Endothelial cell of umbilical vein (primary cell): ENCODE results near the gene UNKL.

Experiments used
- POLR2A ChIP-seq: IDR thresholded peaks from 2 replicates; pipeline ENCODE4 v1.6.1; 2012; ENCODE audit warnings: low read depth, mild to moderate bottlenecking, control low read depth, low read length
- POLR2AphosphoS5 ChIP-seq: IDR thresholded peaks from 2 replicates; pipeline ENCODE4 v1.6.1; 2012; ENCODE audit warnings: low read depth, mild to moderate bottlenecking, control low read depth, low read length, moderate library complexity; ENCODE audit not compliant: insufficient read depth
- TF ChIP-seq, protein P1 (sequence below), 2 donors: IDR thresholded peaks; 1 replicate in 1 of 2; 2 replicates in 1 of 2; pipeline ENCODE4 v1.5.1; 2011; ENCODE audit warnings: low read length in 2 of 2, mild to moderate bottlenecking in 2 of 2, moderate library complexity in 2 of 2, control low read depth in 1 of 2, inconsistent platforms in 1 of 2, low read depth in 1 of 2; ENCODE audit not compliant: insufficient read depth in 1 of 2; ENCODE audit errors: extremely low read depth in 1 of 2

DNA sequence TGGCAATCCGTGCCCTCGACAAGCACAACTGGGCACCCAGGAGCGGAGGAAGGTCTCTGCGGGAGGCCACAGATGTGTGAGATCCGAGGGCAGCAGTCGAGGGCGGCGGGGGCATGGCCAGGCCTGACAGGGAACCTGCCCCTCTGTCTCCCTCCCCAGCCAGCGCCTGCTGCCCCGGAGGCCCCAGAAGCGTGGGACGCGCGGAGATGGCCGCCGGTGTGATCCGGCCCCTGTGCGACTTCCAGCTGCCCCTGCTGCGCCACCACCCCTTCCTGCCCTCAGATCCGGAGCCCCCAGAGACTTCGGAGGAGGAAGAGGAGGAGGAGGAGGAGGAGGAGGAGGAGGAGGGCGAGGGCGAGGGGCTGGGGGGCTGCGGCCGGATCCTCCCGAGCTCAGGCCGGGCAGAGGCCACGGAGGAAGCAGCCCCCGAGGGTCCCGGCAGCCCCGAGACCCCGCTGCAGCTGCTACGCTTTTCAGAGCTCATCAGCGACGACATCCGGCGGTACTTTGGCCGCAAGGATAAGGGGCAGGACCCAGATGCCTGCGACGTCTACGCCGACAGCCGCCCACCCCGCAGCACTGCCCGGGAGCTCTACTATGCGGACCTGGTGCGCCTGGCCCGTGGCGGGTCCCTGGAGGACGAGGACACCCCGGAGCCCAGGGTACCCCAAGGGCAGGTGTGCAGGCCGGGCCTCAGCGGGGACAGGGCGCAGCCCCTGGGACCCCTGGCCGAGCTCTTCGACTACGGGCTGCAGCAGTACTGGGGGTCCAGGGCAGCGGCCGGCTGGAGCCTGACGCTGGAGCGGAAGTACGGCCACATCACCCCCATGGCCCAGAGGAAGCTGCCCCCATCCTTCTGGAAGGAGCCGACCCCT, 18.1 kb upstream of the UNKL start:
- TF ChIP-seq POLR2A (no peak), POLR2AphosphoS5 (no peak)
- TF ChIP-seq, protein P1, sequence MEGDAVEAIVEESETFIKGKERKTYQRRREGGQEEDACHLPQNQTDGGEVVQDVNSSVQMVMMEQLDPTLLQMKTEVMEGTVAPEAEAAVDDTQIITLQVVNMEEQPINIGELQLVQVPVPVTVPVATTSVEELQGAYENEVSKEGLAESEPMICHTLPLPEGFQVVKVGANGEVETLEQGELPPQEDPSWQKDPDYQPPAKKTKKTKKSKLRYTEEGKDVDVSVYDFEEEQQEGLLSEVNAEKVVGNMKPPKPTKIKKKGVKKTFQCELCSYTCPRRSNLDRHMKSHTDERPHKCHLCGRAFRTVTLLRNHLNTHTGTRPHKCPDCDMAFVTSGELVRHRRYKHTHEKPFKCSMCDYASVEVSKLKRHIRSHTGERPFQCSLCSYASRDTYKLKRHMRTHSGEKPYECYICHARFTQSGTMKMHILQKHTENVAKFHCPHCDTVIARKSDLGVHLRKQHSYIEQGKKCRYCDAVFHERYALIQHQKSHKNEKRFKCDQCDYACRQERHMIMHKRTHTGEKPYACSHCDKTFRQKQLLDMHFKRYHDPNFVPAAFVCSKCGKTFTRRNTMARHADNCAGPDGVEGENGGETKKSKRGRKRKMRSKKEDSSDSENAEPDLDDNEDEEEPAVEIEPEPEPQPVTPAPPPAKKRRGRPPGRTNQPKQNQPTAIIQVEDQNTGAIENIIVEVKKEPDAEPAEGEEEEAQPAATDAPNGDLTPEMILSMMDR (IDR thresholded peaks at IDR 0.05; ENCODE audit: extremely low read depth in 1 of 2, insufficient read depth in 1 of 2, low read depth in 1 of 2, low read length in 2 of 2), result no peak
